Psoas muscle (tissue), 8 donors: ENCODE data around the gene CDH4. TPM values are rescaled to one million over a fixed set of nuclear protein-coding genes. Genes with fewer than 3 reads are reported as not detected.

ENCODE experiments used
- ATAC-seq, 4 donors: fragments of 200-7000 bp; cut with Tn5 transposase; one replicate each; pipeline ENCODE4 v1.9.1; 2020; ENCODE audit warnings: moderate library complexity in 3 of 4, mild to moderate bottlenecking in 2 of 4
- DNase-seq, 2 donors: peaks; one replicate each; pipeline ENCODE4 v3.0.0-alpha.2; 2020
- H3K27ac ChIP-seq: fragments of 200-600 bp; one replicate; pipeline ENCODE4 v1.8.0; 2022
- H3K27me3 ChIP-seq, 3 donors: fragments of 200-600 bp in 1 of 3; one replicate each; pipeline versions ENCODE4 v1.6.1 to v1.8.0; 2013 to 2022; ENCODE audit warnings: low read length in 2 of 3, mild to moderate bottlenecking in 2 of 3, moderate library complexity in 1 of 3; ENCODE audit not compliant: insufficient read depth in 3 of 3
- H3K36me3 ChIP-seq, 2 donors: fragments of 200-600 bp in 1 of 2; one replicate each; pipeline versions ENCODE4 v1.6.1 to v1.8.0; 2013 to 2022; ENCODE audit warnings: low read depth in 1 of 2, mild to moderate bottlenecking in 1 of 2, moderate library complexity in 1 of 2; ENCODE audit not compliant: insufficient read depth in 1 of 2
- H3K4me1 ChIP-seq: fragments of 200-600 bp; one replicate; pipeline ENCODE4 v1.8.0; 2022
- H3K4me3 ChIP-seq: fragments of 200-600 bp; one replicate; pipeline ENCODE4 v1.8.0; 2022; ENCODE audit warnings: mild to moderate bottlenecking
- H3K9me3 ChIP-seq: fragments of 200-600 bp; one replicate; pipeline ENCODE4 v1.8.0; 2022
- WGBS, 3 donors: extraction: QIAGEN DNeasy Blood & Tissue Kit; methylation state at CpG; one replicate each; pipeline versions ENCODE4 v1.1.6 to v1.1.7; 2013; 5-methylcytosine and 5-hydroxymethylcytosine counted together
- intact Hi-C, 2 donors: fragments of 100-400 bp; cut with DNase I; formaldehyde crosslinking; loops; one replicate each; pipeline versions ENCODE4 v1.11.0 to v1.14.2; 2022
- polyA plus RNA-seq, 3 donors: library from polyadenylated mRNA; stranded (reverse); fragments of 200-250 nt; gene quantifications; one replicate each; pipeline ENCODE4 v1.2.3, GENCODE V29; 2013
- total RNA-seq, 4 donors: library from RNA; stranded (reverse); fragmentation: NEBNext Ultra II Directional in 2 of 4; extraction: Animal tissue kit (Norgen Biotek cat#: 25700) in 2 of 4; gene quantifications; one replicate each; pipeline versions ENCODE4 v1.2.1 to v1.2.4, GENCODE V29; 2021 to 2023
- TF ChIP-seq, protein P1 (sequence below): fragments of 200-600 bp; IDR thresholded peaks from one replicate; pipeline ENCODE4 v1.8.0; 2022; ENCODE audit warnings: antibody characterized with exemption
- donor health status: healthy with polysubstance abuse.
- donor health status: DM: no; HTN: no; CAD: no; lungs with moderate emphysema.
- donor health status: Bipolar disorder and iron deficiency.
- donor health status: healthy.
- donor health status: DM: yes; HTN: yes; CAD: no.
- donor health status: DM: no; HTN: no; CAD: no.
- donor health status: DM: no; HTN: no; CAD: no.
- donor health status: DM: yes; HTN: yes; CAD: no.

The CDH4 gene
- total and polyA plus RNA-seq, 7 donors: 0.26 to 1.0 (median 0.34) TPM

DNA sequence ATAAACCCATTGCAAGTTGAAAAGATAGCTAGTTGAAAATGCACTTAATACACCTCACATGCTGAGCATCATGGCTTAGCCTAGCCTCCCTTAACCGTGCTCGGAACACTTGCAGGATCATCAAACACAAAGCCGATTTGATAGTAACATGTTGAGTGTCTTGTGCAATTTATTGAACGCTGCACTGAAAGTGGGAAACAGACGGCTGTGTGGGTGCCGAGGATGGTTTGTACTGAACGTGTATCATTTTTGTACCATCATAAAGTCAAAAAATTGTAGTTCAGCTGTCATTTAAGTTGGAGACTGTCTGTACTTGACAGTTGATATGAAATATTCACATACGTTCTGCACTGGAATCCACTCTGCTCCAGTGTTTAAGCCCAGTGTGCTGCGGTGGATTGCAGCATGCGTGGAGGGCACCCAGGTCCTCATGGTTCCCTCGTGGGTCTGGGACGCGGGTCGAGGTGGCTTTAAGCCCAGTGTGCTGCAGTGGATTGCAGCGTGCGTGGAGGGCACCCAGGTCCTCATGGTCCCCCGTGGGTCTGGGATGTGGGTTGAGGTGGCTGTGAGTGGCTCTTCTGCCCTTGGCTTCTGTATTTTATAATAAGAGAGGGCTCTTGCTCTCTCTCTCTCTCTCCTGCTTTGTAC is 77.0 kb downstream of the CDH4 start:
- intact Hi-C loops: no loop called here
- H3K27me3 ChIP-seq: no peaks in the 10 kb centered on the region
- H3K4me1 ChIP-seq: no peaks in the 10 kb centered on the region
- TF ChIP-seq, protein P1, sequence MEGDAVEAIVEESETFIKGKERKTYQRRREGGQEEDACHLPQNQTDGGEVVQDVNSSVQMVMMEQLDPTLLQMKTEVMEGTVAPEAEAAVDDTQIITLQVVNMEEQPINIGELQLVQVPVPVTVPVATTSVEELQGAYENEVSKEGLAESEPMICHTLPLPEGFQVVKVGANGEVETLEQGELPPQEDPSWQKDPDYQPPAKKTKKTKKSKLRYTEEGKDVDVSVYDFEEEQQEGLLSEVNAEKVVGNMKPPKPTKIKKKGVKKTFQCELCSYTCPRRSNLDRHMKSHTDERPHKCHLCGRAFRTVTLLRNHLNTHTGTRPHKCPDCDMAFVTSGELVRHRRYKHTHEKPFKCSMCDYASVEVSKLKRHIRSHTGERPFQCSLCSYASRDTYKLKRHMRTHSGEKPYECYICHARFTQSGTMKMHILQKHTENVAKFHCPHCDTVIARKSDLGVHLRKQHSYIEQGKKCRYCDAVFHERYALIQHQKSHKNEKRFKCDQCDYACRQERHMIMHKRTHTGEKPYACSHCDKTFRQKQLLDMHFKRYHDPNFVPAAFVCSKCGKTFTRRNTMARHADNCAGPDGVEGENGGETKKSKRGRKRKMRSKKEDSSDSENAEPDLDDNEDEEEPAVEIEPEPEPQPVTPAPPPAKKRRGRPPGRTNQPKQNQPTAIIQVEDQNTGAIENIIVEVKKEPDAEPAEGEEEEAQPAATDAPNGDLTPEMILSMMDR: no peak
- no peaks in the 10 kb centered on the region for H3K36me3 ChIP-seq
- no peaks in the 10 kb centered on the region for H3K9me3 ChIP-seq
- DNase-seq: peak; percentile 36 to 65
- WGBS, 3 donors: 80 to 82% (median 80%) methylated on average over 17 of the region's 17 CpGs
- no peak overlapping the region for H3K4me3 ChIP-seq
- ATAC-seq: peak in 2 of 4 donors; percentile 50 to 72
- no peak overlapping the region for H3K27ac ChIP-seq

DNA sequence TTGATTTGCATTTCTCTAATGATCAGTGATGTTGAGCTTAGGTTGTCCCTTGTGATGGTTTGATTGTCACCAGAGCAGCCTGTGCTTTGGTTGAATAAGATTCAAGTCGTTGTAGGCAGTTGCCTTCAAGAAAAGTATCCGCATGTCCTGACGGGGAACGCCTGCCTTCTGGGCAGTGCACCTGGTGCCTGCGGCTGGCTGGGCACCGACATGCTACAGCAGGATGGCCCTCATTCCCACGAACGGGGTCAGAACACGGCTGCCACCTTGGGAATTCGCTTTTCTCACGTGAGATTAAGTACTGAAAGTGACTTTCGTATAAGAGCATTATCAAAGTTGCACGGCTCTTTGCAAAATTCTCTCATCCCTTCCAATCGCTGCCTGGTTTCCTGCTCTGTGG is 78.4 kb downstream of the CDH4 start:
- DNase-seq: no peak

DNA sequence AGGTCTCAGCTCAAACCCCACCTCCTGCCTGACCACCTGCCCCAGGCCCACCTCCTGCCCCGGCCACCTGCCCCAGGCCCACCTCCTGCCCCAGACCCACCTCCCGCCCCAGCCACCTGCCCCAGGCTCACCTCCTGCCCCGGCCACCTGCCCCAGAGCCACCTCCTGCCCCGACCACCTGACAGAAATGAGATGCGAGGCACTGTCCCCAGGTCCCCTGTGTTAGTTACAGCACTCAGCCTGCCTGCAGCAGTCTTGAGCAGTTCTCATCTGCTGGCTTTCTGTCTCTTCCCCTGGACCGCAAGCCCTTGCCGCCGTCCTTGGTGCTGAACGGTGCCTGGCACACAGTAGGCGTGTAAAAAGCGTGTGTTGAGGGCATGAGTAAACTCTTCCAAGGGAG is 79.5 kb downstream of the CDH4 start:
- Histone ChIP-seq H3K4me1 (no peaks in the 10 kb centered on the region), H3K36me3 (no peaks in the 10 kb centered on the region), H3K27me3 (no peaks in the 10 kb centered on the region), H3K9me3 (no peaks in the 10 kb centered on the region), H3K4me3 (no peak overlapping the region), H3K27ac (no peak overlapping the region)
- ATAC-seq (no peak), DNase-seq (no peak)
- TF ChIP-seq, protein P1: no peak
- intact Hi-C loops: no loop called here
- 74 to 82% (median 79%) methylated on average over 11 of the region's 11 CpGs for WGBS, 3 donors

More for the DNA sequence above, 78.4 kb downstream of the CDH4 start:
- Histone ChIP-seq H3K4me3 (no peak overlapping the region), H3K36me3 (no peaks in the 10 kb centered on the region), H3K27me3 (no peaks in the 10 kb centered on the region), H3K4me1 (no peaks in the 10 kb centered on the region), H3K27ac (no peak overlapping the region), H3K9me3 (no peaks in the 10 kb centered on the region)
- WGBS, 3 donors: 71 to 72% (median 72%) methylated on average over 14 of the region's 14 CpGs
- TF ChIP-seq, protein P1: no peak
- intact Hi-C loops: no loop called here
- no peak for ATAC-seq

- H3K36me3 ChIP-seq: no peaks in the 10 kb centered on the region
- 65 to 73% (median 66%) methylated on average over 22 of the region's 22 CpGs for WGBS, 3 donors
- intact Hi-C loops: no loop called here
- ATAC-seq (no peak), DNase-seq (no peak)
- no peak overlapping the region for H3K27ac ChIP-seq
- H3K27me3 ChIP-seq: no peaks in the 10 kb centered on the region
- no peaks in the 10 kb centered on the region for H3K4me1 ChIP-seq
- TF ChIP-seq, protein P1: no peak
- H3K9me3 ChIP-seq: no peaks in the 10 kb centered on the region
- H3K4me3 ChIP-seq: no peak overlapping the region
These were observed 80.2 kb downstream of the CDH4 start for GRCh38 chr20:61332016-61332975.
